Glutamatergic neuron (in vitro differentiated cells): ENCODE results near the gene NUP93. TPM values are rescaled to one million over a fixed set of nuclear protein-coding genes. Genes with fewer than 3 reads are reported as not detected.

Experiments
- DNase-seq: peaks from one replicate; pipeline ENCODE4 v3.0.0; 2022
- H3K27ac Mint-ChIP-seq: one replicate; pipeline ENCODE4 v1.8.0; 2020; ENCODE audit warnings: mild to moderate bottlenecking, mixed read lengths, inconsistent platforms; ENCODE audit not compliant: unreplicated experiment
- H3K27me3 Mint-ChIP-seq: one replicate; pipeline ENCODE4 v1.8.0; 2020; ENCODE audit warnings: mild to moderate bottlenecking, moderate library complexity, mixed read lengths, inconsistent platforms; ENCODE audit not compliant: unreplicated experiment
- H3K36me3 Mint-ChIP-seq: one replicate; pipeline ENCODE4 v1.8.0; 2020; ENCODE audit warnings: mild to moderate bottlenecking, mixed read lengths, inconsistent platforms; ENCODE audit not compliant: unreplicated experiment
- H3K4me1 Mint-ChIP-seq: one replicate; pipeline ENCODE4 v1.8.0; 2020; ENCODE audit warnings: mild to moderate bottlenecking, low read depth, mixed read lengths, inconsistent platforms; ENCODE audit not compliant: unreplicated experiment
- H3K4me3 Mint-ChIP-seq: one replicate; pipeline ENCODE4 v1.8.0; 2020; ENCODE audit warnings: mild to moderate bottlenecking, mixed read lengths, inconsistent platforms; ENCODE audit not compliant: unreplicated experiment
- H3K9me3 Mint-ChIP-seq: one replicate; pipeline ENCODE4 v1.8.0; 2020; ENCODE audit warnings: mild to moderate bottlenecking, moderate library complexity, mixed read lengths, inconsistent platforms; ENCODE audit not compliant: unreplicated experiment
- total RNA-seq: library from RNA; stranded (reverse); fragmentation: NEBNext Ultra II Directional; extraction: Animal tissue kit (Norgen Biotek cat#: 25700); gene quantifications from one replicate; pipeline ENCODE4 v1.2.1, GENCODE V29; 2021; ENCODE audit not compliant: unreplicated experiment
- TF ChIP-seq, protein P1 (sequence below): fragments of 200-600 bp; sonication (generic); IDR thresholded peaks from one replicate; pipeline ENCODE4 v1.5.0; 2021; ENCODE audit not compliant: partially characterized antibody, unreplicated experiment

NUP93 gene
- total RNA-seq, 1 donor from 2014 or later: 84.1 TPM

DNA sequence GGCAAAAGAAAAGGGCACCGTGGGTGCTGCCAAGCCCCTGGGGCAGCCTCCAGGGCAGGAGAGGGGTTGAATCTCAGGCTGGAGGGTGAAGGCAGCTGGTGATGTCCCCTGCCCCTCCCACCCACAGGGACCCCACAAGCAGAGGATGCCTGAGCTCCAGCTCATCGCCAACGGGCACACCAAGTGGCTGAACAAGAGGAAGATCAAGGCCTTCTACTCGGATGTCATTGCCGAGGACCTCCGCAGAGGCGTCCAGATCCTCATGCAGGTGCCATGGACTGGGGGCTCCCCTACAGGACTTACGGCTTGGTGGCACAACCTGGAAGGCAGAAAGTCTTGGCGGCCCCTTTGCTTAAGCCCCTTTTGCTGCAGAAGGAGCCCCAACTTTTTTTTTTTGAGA lies 156.9 kb downstream of the NUP93 start:
- DNase-seq: no peak
- Mint-ChIP-seq H3K9me3 (peaks cover 7% of the 10 kb centered on the region), H3K4me1 (no peaks in the 10 kb centered on the region), H3K27me3 (peaks cover 2% of the 10 kb centered on the region), H3K36me3 (peaks cover 4% of the 10 kb centered on the region), H3K4me3 (no peak overlapping the region), H3K27ac (no peak overlapping the region)
- TF ChIP-seq, protein P1, sequence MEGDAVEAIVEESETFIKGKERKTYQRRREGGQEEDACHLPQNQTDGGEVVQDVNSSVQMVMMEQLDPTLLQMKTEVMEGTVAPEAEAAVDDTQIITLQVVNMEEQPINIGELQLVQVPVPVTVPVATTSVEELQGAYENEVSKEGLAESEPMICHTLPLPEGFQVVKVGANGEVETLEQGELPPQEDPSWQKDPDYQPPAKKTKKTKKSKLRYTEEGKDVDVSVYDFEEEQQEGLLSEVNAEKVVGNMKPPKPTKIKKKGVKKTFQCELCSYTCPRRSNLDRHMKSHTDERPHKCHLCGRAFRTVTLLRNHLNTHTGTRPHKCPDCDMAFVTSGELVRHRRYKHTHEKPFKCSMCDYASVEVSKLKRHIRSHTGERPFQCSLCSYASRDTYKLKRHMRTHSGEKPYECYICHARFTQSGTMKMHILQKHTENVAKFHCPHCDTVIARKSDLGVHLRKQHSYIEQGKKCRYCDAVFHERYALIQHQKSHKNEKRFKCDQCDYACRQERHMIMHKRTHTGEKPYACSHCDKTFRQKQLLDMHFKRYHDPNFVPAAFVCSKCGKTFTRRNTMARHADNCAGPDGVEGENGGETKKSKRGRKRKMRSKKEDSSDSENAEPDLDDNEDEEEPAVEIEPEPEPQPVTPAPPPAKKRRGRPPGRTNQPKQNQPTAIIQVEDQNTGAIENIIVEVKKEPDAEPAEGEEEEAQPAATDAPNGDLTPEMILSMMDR: no peak

DNA sequence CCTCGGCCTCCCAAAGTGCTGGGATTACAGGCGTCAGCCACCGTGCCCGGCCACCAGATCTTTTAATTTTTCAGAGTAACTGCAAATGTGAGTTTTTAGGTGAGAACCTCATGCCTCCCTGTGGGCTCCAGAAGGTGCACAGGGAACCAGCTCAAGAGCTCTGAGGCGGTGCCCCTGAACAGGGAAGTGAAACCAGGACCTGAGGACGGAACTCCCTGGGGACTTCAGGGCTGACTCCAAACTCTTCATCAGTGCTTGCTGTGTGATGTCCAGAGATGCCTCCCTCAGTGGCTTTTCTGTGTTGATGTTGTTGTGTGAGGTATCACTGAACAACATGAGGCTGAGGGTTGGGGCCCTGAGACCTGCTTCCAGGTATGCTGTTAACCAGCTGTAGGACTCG lies 158.9 kb downstream of the NUP93 start:
- Mint-ChIP-seq H3K27me3 (peaks cover 4% of the 10 kb centered on the region), H3K27ac (no peak overlapping the region), H3K4me1 (no peaks in the 10 kb centered on the region), H3K36me3 (peaks cover 4% of the 10 kb centered on the region), H3K4me3 (no peak overlapping the region), H3K9me3 (peaks cover 7% of the 10 kb centered on the region)
- DNase-seq: no peak
- TF ChIP-seq, protein P1: no peak

DNA sequence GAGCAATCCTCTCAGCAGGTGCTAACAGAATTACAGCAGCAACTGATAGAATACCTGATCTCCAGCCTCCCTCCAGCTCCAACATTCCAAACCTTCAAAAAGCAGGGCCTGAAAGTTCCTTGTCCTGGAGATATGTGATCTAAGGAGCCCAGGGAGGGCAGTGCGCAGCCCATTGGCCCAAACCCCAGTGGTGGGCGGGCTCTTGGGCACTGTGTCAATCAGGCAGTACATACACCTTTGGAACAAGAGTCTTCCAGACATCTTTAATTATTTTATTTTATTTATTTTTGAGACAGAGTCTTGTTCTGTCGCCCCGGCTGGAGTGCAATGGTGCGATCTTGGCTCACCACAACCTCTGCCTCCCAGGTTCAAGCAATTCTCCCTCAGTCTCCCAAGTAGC lies 159.3 kb downstream of the NUP93 start:
- H3K9me3 Mint-ChIP-seq: peaks cover 7% of the 10 kb centered on the region
- no peak overlapping the region for H3K27ac Mint-ChIP-seq
- peaks cover 4% of the 10 kb centered on the region for H3K36me3 Mint-ChIP-seq
- TF ChIP-seq, protein P1: no peak
- no peak for DNase-seq
- no peaks in the 10 kb centered on the region for H3K4me1 Mint-ChIP-seq
- H3K27me3 Mint-ChIP-seq: peaks cover 4% of the 10 kb centered on the region
- H3K4me3 Mint-ChIP-seq: no peak overlapping the region

DNA sequence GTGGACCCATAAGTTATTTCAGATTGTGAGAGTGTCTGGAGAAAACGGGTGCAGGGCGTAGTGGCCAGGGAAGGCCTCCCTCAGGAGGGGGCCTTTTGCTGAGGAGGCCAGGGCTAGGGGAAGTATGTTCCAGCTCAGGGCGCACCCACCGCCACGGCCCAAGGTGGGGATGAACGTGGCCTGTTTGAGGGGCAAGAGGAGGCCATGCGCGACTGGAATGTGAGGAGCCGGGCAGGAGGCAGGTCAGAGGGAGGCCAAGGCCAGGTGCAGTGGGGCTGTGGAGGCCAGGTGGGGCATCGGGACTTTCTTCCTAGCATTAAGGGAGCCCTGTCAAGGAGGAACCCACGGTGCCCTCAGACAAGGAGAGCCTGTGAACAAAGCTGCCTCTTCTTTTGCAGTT lies 161.8 kb downstream of the NUP93 start:
- TF ChIP-seq, protein P1: no peak
- Mint-ChIP-seq H3K36me3 (no peaks in the 10 kb centered on the region), H3K4me1 (no peaks in the 10 kb centered on the region), H3K9me3 (peaks cover 2% of the 10 kb centered on the region), H3K4me3 (no peak overlapping the region), H3K27me3 (peaks cover 2% of the 10 kb centered on the region), H3K27ac (no peak overlapping the region)
- no peak for DNase-seq

DNA sequence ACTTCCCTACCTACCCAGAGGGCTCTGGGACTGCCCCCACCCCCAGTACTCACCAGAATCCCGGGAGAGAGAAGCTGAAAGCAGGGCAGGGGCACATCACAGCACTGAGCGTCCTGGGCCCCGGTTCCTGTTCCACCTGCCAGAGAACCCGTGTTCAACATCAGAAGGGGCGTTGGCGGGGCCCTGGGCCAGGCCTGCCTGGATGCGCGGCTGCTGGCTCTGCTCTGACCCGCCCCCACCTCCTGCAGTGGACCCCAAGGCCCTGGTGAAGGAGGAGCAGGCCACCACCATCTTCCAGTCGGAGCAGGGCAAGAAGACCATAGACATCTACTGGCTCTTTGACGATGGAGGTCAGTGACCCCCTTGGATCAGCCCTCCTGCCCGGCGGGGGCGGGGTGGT lies 162.8 kb downstream of the NUP93 start:
- H3K4me1 Mint-ChIP-seq: no peaks in the 10 kb centered on the region
- H3K4me3 Mint-ChIP-seq: no peak overlapping the region
- peaks cover 2% of the 10 kb centered on the region for H3K27me3 Mint-ChIP-seq
- DNase-seq: no peak
- H3K27ac Mint-ChIP-seq: no peak overlapping the region
- TF ChIP-seq, protein P1: no peak
- H3K36me3 Mint-ChIP-seq: no peaks in the 10 kb centered on the region
- H3K9me3 Mint-ChIP-seq: peaks cover 2% of the 10 kb centered on the region
